NK-92 treated with Interleukin-12 subunit alpha and Interleukin-12 subunit beta, amount 100 ng/mL, for 24 hours (cell line): Measurements from ENCODE around the gene RNF38.
"Not testable (repeated sequence)": the region's sequence is repeated elsewhere in the genome, so short reads cannot be mapped to it uniquely, and the experiment has no call there.

Source experiments
- DNase-seq: peaks from one replicate; lab custom pipeline; 2025; lab: John Stamatoyannopoulos, UW

RNF38 gene

DNA sequence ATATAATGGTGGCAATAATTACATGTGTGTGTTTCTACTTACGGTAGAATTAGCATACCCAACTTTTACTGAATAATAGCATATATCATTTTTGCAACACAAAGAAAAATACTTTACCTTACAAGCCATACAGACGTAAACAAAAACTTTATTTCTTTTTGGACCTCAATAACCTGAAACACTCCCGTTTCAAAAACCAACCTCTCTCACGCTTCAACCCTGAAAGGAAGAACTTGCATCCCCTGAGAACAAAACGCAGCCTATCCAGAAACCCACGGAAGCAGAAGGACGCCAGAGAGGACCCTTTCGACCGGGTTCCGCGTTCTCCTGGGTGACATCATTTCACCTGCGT is at the start of gene RNF38:
RNF38 (minus strand) TSS at position 290 of the 352 bp plus-strand sequence; CDS start at position 129, 161 bp downstream.
- DNase-seq = no peak

DNA sequence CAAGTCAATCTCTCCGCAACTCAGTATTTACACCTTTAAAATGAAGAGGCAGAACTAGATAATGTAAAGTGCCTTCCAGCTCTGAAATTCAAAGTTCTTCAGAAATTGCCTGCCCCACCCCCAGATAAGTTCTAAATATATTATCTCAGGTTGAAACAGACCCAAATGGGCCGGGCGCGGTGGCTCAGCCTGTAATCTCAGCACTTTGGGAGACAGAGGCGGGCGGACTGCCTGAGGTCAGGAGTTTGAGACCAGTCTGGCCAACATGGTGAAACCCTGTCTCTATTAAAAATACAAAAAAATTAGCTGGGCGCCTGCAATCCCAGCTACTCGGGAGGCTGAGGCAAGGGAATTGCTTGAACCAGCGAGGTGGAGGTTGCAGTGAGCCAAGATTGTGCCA is 48.5 kb upstream of the RNF38 start:
- not testable (repeated sequence) for DNase-seq

DNA sequence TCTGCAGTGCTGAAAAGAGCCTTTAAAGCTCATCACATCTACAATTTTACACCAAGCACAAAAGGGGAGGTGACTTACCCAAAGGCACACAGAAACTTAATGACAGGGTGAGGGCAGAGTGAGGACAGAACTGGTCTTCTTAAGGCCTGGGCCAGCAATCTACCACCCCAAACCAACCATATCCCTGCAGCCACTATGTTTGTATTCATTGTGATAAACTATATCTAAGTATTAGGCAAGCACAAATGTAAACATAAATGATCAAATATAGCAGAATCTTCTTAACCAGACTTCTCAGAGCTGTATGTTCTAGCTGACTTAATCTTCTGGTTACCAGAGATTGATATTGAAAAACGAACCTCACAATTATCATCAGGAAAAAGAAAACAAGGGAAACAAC is 47.9 kb upstream of the RNF38 start:
- DNase-seq = no peak

DNA sequence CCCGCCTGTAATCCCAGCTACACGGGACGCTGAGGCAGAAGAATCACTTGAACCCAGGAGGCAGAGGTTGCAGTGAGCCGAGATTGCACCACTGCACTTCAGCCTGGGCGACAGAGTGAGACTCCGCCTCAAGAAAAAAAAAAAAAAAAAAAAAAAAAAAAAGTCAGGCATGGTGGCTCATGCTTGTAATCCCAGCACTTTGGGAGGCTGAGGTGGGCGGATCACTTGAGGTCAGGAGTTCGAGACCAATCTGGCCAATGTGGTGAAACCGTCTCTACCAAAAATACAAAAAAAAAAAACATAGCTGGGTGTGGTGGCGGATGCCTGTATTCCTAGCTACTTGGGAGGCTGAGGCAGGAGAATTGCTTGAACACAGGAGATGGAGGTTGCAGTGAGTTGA is 46.6 kb upstream of the RNF38 start:
- not testable (repeated sequence) for DNase-seq

DNA sequence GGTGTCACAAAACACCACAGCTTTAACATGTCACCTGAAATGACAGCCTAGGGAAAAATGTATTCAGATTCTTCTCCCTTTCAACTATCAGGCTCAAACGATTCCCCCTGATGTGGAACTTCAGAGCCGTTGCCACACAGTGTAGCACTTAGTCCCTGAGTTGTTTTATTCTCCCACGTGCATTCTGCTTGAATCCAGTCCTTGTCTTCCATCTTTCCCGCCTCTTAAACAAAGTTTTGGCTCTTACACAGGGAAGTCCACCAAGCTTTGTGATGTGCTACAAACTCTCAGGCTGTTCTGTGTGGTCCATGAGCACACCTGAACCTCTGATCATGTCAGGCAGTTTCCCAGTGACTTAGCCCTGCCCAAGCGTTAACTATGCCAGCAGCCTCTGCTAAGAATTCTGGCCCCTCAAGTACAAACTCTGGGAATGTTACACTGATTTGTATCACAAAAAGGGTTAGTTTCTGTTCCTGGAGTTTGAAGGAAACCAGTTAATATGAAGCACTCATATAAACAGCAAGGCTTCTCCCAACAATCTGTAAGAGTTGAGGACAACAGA is 45.8 kb upstream of the RNF38 start:
- DNase-seq = no peak

DNA sequence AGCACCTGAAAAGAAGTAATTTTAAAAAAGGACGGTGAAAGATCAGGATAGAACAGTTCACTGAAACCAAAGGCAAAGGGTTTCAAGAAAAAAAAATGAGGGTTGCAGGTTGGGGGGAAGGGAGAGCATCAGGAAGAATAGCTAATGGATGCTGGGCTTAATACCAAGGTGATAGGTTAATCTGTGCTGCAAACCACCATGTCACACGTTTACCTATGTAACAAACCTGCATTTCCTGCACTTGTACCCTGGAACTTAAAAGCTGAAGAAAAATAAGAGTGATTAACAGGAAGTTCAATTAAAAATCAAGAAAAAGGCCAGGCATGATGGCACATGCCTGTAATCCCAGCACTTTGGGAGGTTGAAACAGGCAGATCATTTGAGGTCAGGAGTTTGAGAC is 44.1 kb upstream of the RNF38 start:
- no peak for DNase-seq

DNA sequence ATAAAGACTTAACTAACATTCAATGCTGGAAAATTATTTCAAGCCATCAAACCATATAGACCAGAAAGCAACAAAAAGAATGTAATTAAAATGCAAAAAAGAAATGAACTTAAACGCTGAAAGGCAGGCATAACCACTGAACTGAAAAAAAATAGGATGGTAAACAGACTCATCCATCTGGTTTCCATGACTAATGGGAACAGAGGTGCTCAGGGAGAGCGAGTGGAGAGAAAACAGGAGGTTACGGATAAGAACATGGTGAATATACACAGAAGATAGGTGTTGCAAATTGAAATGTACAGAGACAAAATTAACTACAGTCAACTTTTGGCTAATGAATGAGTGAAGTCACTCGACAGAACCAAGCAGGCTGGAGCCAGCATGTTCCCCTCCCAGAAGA is 43.5 kb upstream of the RNF38 start:
- DNase-seq = no peak

DNA sequence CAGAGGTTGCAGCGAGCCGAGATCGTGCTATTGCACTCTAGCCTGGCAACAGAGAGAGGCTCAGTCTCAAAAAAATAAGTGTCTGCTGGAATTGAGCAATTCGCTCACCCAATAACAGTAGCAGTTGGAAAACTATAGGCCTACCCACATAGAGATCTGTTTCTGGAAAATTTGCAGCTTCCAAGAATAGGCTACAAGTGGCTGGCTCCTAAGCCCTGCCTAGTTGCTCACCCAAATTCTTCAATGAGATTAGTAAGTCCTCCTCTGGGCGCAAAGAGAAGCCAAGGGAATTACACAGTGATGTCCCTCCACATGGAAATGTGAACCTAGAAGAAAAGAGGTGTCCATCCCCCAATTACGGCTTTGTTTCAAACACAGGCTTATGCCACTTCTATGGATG is 42.6 kb upstream of the RNF38 start:
- DNase-seq = no peak

DNA sequence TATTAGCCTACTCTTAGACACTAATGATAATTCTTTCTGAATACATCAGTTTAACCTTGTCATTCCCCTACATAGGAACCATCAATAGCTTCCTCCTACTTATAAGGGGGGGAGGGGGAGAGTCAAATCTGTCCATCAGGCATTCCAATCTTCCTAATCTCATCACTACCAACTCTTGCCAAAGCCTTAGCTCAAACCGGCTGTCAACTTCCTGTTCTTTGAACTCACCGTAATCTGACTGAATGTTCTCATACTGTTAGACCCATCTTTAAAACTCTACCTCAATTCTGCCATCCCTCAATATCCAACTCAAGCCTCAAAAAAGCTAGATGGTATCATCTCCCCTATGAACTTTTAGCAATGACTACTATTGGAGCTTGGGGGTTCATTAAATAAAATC is 41.9 kb upstream of the RNF38 start:
- no peak for DNase-seq

DNA sequence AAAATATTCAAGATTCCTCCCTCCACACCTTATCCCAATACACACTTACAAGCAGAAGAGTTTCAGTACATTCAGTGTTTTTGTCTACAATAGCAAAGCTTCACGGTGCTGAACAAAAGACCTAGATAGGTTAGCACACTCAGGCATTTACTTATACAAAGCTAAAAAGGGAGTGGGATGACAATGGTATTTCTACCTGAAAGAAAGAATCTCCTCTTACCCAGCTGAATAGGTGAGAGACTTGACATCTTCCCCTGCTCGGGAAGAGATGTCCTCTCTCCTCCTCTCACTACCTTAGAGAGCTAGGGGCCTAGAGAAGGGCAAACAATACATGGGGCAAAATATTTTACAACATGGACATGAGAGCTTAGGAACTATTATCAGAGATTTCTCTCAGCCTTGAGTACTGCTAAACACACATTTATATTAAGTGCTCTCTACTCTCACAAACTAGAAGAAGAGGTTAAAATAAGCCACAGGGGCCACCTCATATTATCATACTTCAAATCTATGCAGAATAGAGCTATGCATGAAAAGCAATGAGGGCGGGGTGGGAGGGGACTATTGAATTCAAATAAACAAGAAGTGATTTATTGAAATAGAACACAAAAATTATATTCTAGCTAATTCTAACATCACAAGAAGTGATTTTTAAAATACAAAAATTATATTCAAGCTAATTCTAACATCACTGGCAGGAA is 38.6 kb upstream of the RNF38 start:
- DNase-seq = no peak

DNA sequence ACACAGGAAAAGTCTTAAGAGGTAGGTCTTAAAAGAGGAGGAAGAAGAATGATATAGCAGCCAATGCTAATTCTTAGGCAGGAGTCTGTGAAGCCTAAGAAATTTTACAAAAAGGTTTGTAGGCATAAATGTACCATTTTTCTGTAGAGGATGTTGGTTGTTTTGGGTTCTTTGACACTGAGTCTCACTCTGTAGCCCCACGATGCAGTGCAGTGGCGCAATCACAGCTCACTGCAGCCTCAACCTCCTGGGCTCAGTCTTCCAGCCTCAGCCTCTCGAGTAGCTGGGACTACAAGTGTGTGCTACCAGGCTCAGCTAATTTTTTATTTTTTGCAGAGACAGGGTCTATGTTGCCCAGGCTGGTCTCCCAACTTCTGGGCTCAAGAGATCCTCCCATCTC is 37.7 kb upstream of the RNF38 start:
- no peak for DNase-seq

DNA sequence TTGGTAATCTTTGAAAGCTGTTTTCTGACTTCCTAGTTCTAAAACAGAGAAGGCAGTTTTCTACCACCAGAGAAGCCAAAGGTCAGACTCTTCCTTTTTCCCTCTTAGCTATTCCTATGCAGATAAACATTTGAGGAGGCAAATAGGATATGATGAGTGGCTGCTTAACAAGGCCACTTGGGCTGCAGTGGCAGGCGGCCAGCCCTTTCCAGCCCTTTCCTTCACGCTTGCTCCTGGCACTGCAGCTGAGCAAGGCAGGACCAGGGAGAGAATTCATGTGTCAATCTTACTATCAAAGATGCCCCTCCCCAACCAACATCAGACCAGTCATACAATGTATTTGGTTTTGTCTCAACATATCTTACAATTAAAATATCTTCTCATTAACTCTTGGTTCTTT is 36.8 kb upstream of the RNF38 start:
- no peak for DNase-seq

DNA sequence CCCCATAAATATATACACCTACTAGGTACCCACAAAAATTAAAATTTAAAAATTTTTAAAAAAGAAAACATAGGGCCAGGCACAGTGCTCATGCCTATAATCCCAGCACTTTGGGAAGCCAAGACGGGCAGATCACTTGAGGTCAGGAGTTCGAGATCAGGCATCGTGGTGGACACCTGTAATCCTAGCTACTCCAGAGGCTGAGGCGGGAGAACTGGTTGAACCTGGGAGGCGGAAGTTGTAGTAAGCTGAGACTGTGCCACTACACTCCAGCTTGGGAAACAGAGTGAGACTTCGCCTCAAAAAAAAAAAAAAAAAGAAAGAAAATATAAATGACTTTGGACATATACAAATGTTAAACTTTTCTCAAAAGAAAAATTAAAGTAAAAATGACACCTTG is 33.3 kb upstream of the RNF38 start:
- DNase-seq = no peak

DNA sequence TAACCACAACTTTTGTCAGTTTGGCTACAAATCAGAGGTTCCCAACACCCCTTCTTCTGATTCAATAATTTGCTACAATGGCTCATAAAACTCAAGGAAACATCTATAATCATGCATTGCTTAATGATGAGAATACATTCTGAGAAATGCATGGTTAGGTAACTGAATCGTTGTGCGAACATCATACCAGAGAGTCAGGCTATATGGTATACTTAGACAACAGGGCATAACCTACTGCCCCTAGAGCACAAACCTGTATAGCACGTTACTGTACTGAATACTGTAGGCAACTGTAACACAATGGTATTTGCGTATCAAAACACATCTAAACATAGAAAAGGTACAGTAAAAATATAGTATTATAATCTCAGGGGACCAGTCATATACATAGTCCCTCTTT is 31.0 kb upstream of the RNF38 start:
- no peak for DNase-seq

DNA sequence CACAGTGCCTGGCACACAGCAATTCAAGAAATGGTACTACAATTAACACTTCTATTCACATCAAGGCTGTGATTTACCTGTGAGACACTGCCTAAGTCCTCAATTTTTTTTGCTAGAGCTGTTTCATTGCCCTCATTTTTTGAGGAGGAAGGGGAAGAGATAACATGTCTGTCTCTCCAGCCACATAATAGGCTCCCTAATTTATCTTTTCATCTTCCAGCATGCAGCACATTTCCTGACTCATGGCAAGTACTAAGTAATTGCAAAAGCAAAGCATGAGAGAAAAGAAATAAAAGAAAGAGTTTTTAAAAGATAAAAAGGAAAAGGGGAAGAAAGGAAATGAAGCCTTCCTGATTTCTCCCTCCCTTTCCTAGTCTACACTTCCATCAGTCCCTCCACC is 26.9 kb upstream of the RNF38 start:
- no peak for DNase-seq

DNA sequence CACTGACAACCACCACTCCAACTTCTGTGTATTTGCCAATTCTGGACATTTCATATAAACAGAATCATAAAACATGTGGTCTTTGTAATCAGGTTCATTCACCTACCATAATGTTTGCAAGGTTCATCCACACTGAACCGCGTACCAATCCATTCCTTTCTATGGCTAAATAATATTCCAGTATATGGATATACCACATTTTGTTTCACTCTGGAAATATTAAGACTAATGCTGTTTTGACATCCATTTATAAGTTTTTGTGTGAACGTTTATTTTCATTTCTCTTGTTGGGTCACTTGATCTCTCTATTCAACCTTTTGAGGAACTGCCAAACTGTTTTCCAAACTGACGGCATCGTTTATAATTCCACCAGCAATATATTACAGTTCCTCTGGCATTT is 26.3 kb upstream of the RNF38 start:
- DNase-seq = no peak

DNA sequence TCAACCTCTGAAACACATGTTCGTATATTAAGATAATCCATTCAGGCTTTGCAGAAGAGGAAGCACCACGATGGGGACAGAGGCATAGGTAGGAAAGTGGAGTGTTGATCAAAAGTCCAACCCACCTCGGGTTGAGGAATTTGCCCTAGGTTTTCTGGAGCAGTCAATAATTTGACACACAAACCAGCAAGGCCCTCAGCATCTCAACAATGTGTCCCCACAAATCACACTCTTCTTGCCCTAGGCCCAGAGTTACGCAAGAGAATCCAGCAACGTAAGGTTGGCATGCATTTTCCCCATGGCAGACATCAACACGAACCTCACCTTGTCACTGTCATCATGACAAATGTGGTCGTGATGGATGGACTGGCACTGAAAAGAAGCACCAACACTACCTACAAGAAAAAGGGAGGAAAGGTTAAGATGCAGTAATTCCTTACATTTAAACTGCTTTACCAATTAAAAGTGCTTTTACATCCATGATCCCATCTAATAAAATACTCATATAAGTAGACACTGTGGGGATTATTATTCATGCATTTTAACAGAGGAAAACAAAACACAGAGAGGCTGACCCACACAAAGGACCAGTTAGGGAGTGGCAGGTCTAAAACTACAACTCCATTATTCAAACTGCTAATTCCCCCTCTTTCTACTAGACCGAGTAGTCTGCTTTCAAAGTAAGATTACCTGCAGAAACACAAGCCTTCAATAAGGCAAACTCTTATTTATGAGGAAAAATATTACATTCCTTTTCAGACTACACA is 24.4 kb upstream of the RNF38 start:
- no peak for DNase-seq

DNA sequence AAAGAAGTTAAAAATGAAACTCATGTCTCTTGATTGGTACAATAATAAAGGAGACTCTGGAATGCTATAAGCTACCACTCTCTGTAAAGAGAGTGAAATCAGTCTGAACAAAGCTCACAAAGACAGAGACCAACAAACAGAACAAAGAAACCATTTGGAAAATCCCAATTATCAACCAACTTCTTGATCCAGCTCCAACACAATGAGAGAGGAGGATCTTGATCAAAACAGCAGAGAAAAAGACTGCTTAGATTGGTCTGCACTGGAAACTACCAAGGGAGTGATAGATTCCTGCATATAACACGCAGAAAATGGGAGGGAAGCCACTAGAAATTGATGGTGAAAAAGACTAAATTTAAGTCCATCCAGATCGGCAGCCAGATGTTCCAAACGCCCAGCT is 23.1 kb upstream of the RNF38 start:
- no peak for DNase-seq

DNA sequence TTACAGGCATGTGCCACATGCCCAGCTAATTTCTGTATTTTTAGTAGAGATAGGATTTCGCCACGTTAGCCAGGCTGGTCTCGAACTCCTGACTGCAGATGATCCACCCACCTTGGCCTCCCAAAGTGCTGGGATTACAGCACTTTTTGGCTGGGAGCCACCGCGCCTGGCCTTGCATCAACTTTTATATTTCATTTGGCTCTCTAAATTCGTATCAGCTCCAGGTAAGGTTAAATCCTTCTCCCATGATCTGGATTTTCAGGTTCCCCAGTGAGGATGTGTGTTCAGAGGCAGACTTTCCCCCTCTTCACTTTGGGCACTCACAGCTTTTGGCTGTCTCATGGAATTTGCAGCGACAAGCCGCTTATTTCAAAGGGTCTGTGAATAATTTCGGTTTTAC is 16.8 kb upstream of the RNF38 start:
- DNase-seq = no peak

DNA sequence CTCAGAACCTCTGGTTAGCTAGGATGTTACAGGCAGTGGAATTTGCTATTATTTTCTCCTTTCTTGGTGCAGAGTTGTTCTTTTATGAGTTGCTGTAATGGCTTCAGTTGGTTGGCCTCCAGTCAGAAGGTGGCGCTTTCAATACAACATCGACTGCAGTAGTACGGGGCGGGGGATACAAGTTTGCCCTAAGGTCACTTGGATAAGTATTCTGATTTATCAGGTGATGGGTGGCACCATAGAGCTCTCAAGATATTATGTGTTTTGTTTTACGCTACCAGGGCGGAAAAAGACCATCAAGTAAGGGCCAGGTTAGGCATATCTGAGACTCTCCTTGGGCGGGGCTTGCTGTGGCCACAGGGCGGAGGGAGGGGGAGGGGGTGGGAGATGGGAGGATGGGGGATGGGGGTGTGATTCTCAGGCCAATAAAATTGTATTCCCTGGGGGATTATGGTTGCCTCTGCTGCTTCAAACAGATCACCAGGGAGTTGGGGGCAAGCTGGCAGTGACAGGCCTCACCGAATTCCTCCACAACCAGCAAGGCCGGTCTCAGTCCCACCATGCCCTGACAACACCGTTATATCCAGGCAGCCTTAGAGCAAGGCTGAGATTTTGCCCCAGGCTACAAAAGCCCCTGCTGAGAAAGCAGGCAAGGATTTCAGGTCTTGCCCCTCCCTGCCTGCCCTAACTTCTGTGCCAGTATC is 15.9 kb upstream of the RNF38 start:
- DNase-seq = no peak

DNA sequence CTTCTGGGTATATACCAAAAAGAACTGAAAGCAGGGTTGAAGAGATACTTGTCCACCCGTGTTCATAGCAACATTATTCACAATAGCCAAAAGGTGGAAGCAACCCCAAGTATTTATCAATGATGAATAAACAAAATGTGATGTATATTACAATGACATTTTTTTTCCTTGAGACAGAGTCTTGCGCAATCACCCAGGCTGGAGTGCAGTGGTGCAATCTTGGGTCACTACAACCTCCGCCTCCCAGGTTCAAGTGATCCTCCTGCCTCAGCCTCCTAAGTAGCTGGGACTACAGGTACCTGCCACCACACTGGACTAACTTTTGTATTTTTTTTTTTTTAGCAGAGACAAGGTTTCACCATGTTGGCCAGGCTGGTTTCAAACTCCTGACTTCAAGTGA is 11.3 kb upstream of the RNF38 start:
- peak; percentile 9 for DNase-seq

DNA sequence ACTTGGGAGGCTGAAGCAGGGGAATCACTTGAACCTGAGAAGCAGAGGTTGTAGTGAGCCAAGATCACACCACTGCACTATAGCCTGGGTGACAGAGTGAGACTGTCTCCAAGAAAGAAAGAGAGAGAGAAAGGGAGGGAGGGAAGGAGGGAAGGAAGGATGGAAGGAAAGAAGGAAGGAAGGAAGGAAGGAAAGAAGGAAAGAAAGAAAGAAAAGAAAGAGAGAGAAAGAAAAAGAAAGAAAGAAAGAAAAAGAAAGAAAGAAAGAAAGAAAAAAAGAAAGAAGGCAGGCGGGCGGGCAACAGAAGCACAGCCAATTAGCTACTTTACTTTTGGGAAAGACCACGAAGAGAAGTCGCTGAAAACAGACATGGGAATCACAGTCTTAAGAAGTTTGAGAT is 9.0 kb upstream of the RNF38 start:
- not testable (repeated sequence) for DNase-seq

DNA sequence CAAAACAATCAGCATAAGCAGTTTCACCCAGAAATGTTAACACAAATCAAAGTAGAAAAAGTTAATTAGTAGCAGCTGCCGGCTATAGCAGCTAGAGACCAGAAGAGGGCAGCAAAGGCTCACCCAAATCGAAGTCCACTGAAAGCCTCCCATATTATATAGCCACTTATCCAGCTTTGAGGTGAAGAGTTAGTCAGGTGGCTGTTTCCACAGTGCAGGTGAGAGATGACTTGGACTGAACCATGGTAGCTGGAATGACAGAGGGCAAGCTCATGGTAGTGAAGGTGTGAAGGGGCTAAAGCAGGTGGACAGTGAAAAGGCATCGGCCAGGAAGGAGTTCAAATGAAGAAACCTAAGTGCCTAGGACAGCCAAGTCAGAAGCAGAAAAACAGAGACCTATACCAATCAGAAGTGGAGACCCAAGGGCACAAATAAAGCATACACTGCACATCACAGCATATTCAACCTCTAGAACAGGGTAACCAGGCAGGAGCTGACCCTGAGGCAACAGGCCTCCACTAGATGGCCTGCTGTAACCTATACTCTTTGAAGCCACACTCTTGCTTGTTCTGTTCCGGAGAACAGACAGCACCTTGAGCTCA is 7.2 kb upstream of the RNF38 start:
- no peak for DNase-seq
